A673 (cell line): ENCODE measurements around the gene ZSCAN1. TPM values are rescaled to one million over a fixed set of nuclear protein-coding genes. Genes with fewer than 3 reads are reported as not detected.

Experiments
- BruUV-seq: library from RNA; stranded (reverse); fragments of 400-500 nt; replicated peaks from 2 replicates; lab custom pipeline; 2021; lab: Mats Ljungman, UMichigan
- CTCF ChIA-PET: fragments of 300-600 bp; sonication (Branson Sonifier 250); formaldehyde crosslinking; loops from one replicate; lab custom pipeline; 2022; ENCODE audit warnings: antibody characterized with exemption; lab: Charles Lee
- POLR2A ChIA-PET: fragments of 300-600 bp; sonication (Branson Sonifier 250); formaldehyde crosslinking; loops from one replicate; lab custom pipeline; 2022; ENCODE audit warnings: antibody characterized with exemption; ENCODE audit not compliant: low non-redundant PET; lab: Charles Lee
- DNase-seq: peaks from one replicate; pipeline ENCODE4 v3.0.0-alpha.2; 2015; ENCODE audit warnings: low spot score
- H3K27ac ChIP-seq: fragments of 200-600 bp; sonication (generic); 2 replicates; pipeline ENCODE4 v1.5.1; 2016; ENCODE audit warnings: mixed run types, low read depth, mild to moderate bottlenecking, mixed read lengths, antibody characterized with exemption, low read length; ENCODE audit not compliant: poor library complexity, severe bottlenecking
- H3K27me3 ChIP-seq: fragments of 200-600 bp; sonication (generic); replicated peaks from 2 replicates; pipeline ENCODE4 v1.6.1; 2017; ENCODE audit warnings: mixed run types, low read depth, mild to moderate bottlenecking, mixed read lengths, antibody characterized with exemption, low read length; ENCODE audit not compliant: insufficient read depth, poor library complexity
- H3K36me3 ChIP-seq: fragments of 200-600 bp; sonication (generic); 2 replicates; pipeline ENCODE4 v1.6.1; 2016; ENCODE audit warnings: mixed run types, mild to moderate bottlenecking, mixed read lengths, antibody characterized with exemption, low read length; ENCODE audit not compliant: insufficient read depth, poor library complexity, severe bottlenecking
- H3K4me1 ChIP-seq: fragments of 200-600 bp; sonication (generic); 2 replicates; pipeline ENCODE4 v1.6.1; 2017; ENCODE audit warnings: mixed run types, mild to moderate bottlenecking, mixed read lengths, antibody characterized with exemption, low read length; ENCODE audit not compliant: insufficient read depth, poor library complexity, severe bottlenecking
- H3K4me3 ChIP-seq: fragments of 200-600 bp; sonication (generic); 2 replicates; pipeline ENCODE4 v1.5.1; 2016; ENCODE audit warnings: low read depth, mixed run types, mild to moderate bottlenecking, mixed read lengths, low read length; ENCODE audit not compliant: poor library complexity, severe bottlenecking
- H3K9me3 ChIP-seq: fragments of 200-600 bp; sonication (generic); 2 replicates; pipeline ENCODE4 v1.6.1; 2016; ENCODE audit warnings: mixed run types, low read depth, mild to moderate bottlenecking, mixed read lengths, antibody characterized with exemption, low read length; ENCODE audit not compliant: poor library complexity, severe bottlenecking
- EZH2 ChIP-seq: fragments of 200-600 bp; sonication (generic); IDR thresholded peaks from 2 replicates; pipeline ENCODE4 v1.6.1; 2017; ENCODE audit warnings: borderline replicate concordance, low read depth, mild to moderate bottlenecking, mixed read lengths, antibody characterized with exemption, low read length; ENCODE audit not compliant: poor library complexity, severe bottlenecking
- intact Hi-C: fragments of 100-400 bp; cut with micrococcal nuclease; formaldehyde crosslinking; loops from one replicate; pipeline ENCODE4 v1.10.0; 2022; ENCODE audit not compliant: unreplicated experiment
- total RNA-seq: library from RNA; stranded (reverse); gene quantifications from 2 replicates; pipeline ENCODE4 v1.2.3, GENCODE V29; 2021
- TF ChIP-seq, protein P1 (sequence below): fragments of 300-800, 200-600 bp; sonication (generic); conservative IDR thresholded peaks from 2 replicates; pipeline ENCODE4 v1.5.1; 2017; ENCODE audit warnings: low read depth, mild to moderate bottlenecking, antibody characterized with exemption, low read length, moderate library complexity, mixed read lengths

ZSCAN1 gene
- total RNA-seq, 1 experiment from 2014 or later, result 1.4 TPM

DNA sequence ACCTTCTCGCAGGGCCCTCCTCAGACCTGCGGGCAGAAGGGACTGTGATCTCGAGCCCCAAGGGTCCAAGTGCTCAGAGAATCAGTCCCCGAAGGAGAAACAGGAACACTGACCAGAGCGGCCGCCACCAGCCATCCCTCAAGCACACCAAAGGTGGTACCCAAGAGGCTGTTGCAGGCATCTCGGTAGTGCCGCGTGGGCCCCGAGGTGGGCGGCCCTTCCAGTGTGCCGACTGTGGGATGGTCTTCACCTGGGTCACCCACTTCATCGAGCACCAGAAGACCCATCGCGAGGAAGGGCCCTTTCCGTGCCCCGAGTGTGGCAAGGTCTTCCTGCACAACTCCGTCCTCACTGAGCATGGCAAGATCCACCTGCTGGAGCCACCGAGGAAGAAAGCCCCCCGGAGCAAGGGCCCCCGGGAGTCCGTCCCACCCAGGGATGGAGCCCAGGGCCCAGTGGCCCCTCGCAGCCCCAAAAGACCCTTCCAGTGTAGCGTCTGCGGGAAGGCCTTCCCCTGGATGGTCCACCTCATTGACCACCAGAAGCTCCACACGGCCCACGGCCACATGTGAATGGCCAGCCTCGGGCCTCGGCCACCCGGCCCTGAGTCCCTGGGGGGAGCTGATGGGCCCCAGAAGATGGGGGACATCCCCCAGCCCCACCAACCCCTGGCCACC lies 19.8 kb downstream of the ZSCAN1 start:
- no TSS peak for BruUV-seq
- Histone ChIP-seq H3K4me1 (no peaks in the 10 kb centered on the region), H3K9me3 (peaks cover 10% of the 10 kb centered on the region), H3K27ac (no peak overlapping the region), H3K4me3 (no peak overlapping the region), H3K27me3 (no peaks in the 10 kb centered on the region), H3K36me3 (no peaks in the 10 kb centered on the region)
- TF ChIP-seq, protein P1, sequence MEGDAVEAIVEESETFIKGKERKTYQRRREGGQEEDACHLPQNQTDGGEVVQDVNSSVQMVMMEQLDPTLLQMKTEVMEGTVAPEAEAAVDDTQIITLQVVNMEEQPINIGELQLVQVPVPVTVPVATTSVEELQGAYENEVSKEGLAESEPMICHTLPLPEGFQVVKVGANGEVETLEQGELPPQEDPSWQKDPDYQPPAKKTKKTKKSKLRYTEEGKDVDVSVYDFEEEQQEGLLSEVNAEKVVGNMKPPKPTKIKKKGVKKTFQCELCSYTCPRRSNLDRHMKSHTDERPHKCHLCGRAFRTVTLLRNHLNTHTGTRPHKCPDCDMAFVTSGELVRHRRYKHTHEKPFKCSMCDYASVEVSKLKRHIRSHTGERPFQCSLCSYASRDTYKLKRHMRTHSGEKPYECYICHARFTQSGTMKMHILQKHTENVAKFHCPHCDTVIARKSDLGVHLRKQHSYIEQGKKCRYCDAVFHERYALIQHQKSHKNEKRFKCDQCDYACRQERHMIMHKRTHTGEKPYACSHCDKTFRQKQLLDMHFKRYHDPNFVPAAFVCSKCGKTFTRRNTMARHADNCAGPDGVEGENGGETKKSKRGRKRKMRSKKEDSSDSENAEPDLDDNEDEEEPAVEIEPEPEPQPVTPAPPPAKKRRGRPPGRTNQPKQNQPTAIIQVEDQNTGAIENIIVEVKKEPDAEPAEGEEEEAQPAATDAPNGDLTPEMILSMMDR, result no peak
- TF ChIP-seq EZH2, result no peak
- POLR2A ChIA-PET, result no interaction called here
- DNase-seq, result no peak
- CTCF ChIA-PET, result no interaction called here
- intact Hi-C loops, result no loop called here

DNA sequence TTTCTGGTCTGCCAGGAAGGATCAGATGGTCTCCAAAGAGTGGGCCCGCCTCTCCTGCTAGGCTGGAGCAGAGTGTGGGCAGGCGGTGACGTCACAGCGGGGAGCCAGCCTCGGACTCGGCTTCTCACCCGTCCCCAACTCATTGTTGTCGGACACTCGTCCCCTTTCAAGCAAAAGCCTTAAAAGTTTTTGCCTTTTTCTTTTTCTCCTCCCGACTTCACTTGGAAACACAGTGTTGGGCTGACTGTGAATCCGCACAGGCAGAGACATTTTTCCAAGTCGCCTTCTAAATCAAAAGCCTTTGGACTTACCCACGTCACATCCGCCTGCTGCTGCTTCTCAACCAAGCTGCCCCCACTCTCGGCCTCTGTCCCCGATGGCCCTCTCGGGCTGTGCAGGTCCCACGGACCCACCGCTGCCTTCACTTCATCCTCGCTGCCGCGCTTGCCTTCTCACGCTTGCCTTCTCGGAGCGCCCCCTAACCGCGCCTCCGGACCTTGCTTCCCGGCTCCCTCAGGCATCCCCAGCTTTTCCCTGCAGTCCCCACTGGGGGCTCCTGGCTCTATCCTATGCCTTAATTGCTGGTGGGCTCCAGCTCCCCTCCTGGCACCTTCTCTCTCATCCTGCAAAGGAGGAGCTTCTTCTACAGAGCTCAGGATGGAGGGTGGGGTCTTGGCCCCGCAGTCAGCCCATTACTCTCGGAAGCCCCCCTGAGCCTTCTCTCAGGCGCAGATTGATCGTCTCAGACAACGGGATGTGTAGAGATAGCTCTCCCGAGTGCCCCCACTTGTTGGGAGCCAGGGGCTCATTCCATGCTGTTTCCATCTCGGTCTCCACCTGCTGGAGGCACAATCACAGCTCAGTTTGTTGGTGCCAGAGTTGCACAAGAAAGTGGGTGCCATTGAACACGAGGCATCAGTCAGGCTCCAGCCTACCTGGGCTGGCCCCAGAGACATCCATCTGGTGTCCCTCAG lies 21.4 kb downstream of the ZSCAN1 start:
- peak overlapping the region; percentile 10 for H3K4me3 ChIP-seq
- no TSS peak for BruUV-seq
- intact Hi-C loops, result no loop called here
- TF ChIP-seq, protein P1, result peak; percentile 27; the same call in 1 of the 2 replicates
- no peak for TF ChIP-seq EZH2
- CTCF ChIA-PET, result no interaction called here
- H3K4me1 ChIP-seq, result no peaks in the 10 kb centered on the region
- DNase-seq, result no peak
- no peak overlapping the region for H3K27ac ChIP-seq
- H3K9me3 ChIP-seq, result peaks cover 18% of the 10 kb centered on the region
- no peaks in the 10 kb centered on the region for H3K36me3 ChIP-seq
- POLR2A ChIA-PET, result interaction anchor here (0.5 to 0.7 kb wide), 2 partner anchors 123 to 179 kb away, joined by 3 to 4 read pairs; no protein-coding TSS in a partner anchor
- H3K27me3 ChIP-seq, result no peaks in the 10 kb centered on the region

DNA sequence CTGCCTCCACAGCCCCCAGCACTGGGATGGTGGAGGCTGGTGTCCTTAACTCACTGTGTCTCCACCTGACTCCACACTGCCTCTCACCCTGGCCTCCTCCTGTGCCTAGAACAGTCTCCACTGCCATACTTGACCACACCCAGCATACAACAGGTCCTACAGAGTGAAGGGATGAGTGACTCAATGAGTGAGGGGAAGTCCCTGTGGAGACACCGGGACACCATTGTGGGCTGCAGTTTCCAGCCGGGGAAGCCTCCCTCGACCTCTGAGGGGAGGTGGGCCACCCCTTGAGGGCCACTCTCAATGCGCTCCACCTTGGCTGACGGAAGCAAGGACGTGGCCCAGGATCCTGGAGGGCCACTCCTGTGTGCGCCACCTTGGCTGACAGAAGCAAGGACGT lies 22.4 kb downstream of the ZSCAN1 start:
- Histone ChIP-seq H3K27me3 (no peaks in the 10 kb centered on the region), H3K27ac (no peak overlapping the region), H3K36me3 (no peaks in the 10 kb centered on the region), H3K4me3 (no peak overlapping the region), H3K9me3 (peaks cover 26% of the 10 kb centered on the region), H3K4me1 (no peaks in the 10 kb centered on the region)
- no peak for DNase-seq
- ChIA-PET POLR2A (no interaction called here), CTCF (no interaction called here)
- intact Hi-C loops, result no loop called here
- BruUV-seq, result no TSS peak
- TF ChIP-seq, protein P1, result no peak
- TF ChIP-seq EZH2, result no peak
